Liver (tissue), 9 donors: Measurements from ENCODE around the gene PAH. TPM values are rescaled to one million over a fixed set of nuclear protein-coding genes. Genes with fewer than 3 reads are reported as not detected.

Experiments used
- DNase-seq: peaks from one replicate; pipeline ENCODE4 v3.0.0-alpha.2; 2017; ENCODE audit warnings: low spot score
- H3K27ac ChIP-seq, 2 donors: one replicate each; pipeline ENCODE4 v1.7.0; 2013; ENCODE audit warnings: inconsistent platforms in 2 of 2, low read length in 2 of 2, control low read depth in 1 of 2, low read depth in 1 of 2, mild to moderate bottlenecking in 1 of 2
- H3K27me3 ChIP-seq, 4 donors: one replicate each; pipeline versions ENCODE4 v1.6.1 to v1.7.0; 2013; ENCODE audit warnings: low read length in 3 of 4, inconsistent platforms in 1 of 4, mild to moderate bottlenecking in 1 of 4, moderate library complexity in 1 of 4; ENCODE audit not compliant: control insufficient read depth in 4 of 4, insufficient read depth in 4 of 4
- H3K36me3 ChIP-seq, 4 donors: one replicate each; pipeline versions ENCODE4 v1.6.1 to v1.7.0; 2013; ENCODE audit warnings: low read length in 3 of 4, mild to moderate bottlenecking in 3 of 4, low read depth in 1 of 4, moderate library complexity in 1 of 4; ENCODE audit not compliant: control insufficient read depth in 4 of 4, insufficient read depth in 3 of 4
- H3K4me1 ChIP-seq, 4 donors: one replicate each; pipeline versions ENCODE4 v1.6.1 to v1.7.0; 2013; ENCODE audit warnings: low read length in 3 of 4, mild to moderate bottlenecking in 3 of 4, moderate library complexity in 1 of 4; ENCODE audit not compliant: control insufficient read depth in 4 of 4, insufficient read depth in 4 of 4
- H3K4me3 ChIP-seq, 3 donors: one replicate each; pipeline versions ENCODE4 v1.6.1 to v1.7.0; 2013; ENCODE audit warnings: low read length in 3 of 3, control low read depth in 1 of 3, low read depth in 1 of 3, mild to moderate bottlenecking in 1 of 3
- H3K9ac ChIP-seq, 2 donors: one replicate each; pipeline ENCODE4 v1.7.0; 2013; ENCODE audit warnings: low read length in 2 of 2, mild to moderate bottlenecking in 2 of 2, moderate library complexity in 2 of 2, control low read depth in 1 of 2, low read depth in 1 of 2
- H3K9me3 ChIP-seq, 4 donors: one replicate each; pipeline versions ENCODE4 v1.6.1 to v1.7.0; 2013; ENCODE audit warnings: low read length in 3 of 4; ENCODE audit not compliant: control insufficient read depth in 4 of 4
- FOXA1 ChIP-seq: IDR thresholded peaks from 2 replicates; pipeline ENCODE4 v1.6.1; 2016; ENCODE audit warnings: antibody characterized with exemption
- GABPA ChIP-seq, 2 donors: IDR thresholded peaks in 1 of 2; conservative IDR thresholded peaks in 1 of 2; 2 replicates each; pipeline ENCODE4 v1.6.1; 2016; ENCODE audit warnings: antibody characterized with exemption in 2 of 2, mild to moderate bottlenecking in 1 of 2, moderate library complexity in 1 of 2
- HNF4A ChIP-seq, 2 donors: conservative IDR thresholded peaks; 2 replicates each; pipeline ENCODE4 v1.6.1; 2016; ENCODE audit warnings: antibody characterized with exemption in 2 of 2, mild to moderate bottlenecking in 2 of 2
- HNF4G ChIP-seq: IDR thresholded peaks from 2 replicates; pipeline ENCODE4 v1.6.1; 2016; ENCODE audit warnings: antibody characterized with exemption
- NR2F2 ChIP-seq: IDR thresholded peaks from 2 replicates; pipeline ENCODE4 v1.6.1; 2016; ENCODE audit warnings: antibody characterized with exemption
- RAD21 ChIP-seq, 2 donors: IDR thresholded peaks; 2 replicates each; pipeline ENCODE4 v1.6.1; 2016; ENCODE audit warnings: antibody characterized with exemption in 2 of 2, mild to moderate bottlenecking in 2 of 2
- REST ChIP-seq: IDR thresholded peaks from 2 replicates; pipeline ENCODE4 v1.6.1; 2016; ENCODE audit warnings: antibody characterized with exemption, mild to moderate bottlenecking
- RXRA ChIP-seq, 2 donors: IDR thresholded peaks; 2 replicates each; pipeline ENCODE4 v1.6.1; 2017 to 2018; ENCODE audit warnings: antibody characterized with exemption in 2 of 2, mild to moderate bottlenecking in 1 of 2
- TAF1 ChIP-seq: conservative IDR thresholded peaks from 2 replicates; pipeline ENCODE4 v1.6.1; 2016; ENCODE audit warnings: antibody characterized with exemption, mild to moderate bottlenecking
- YY1 ChIP-seq: IDR thresholded peaks from 2 replicates; pipeline ENCODE4 v1.6.1; 2016; ENCODE audit warnings: antibody characterized with exemption, mild to moderate bottlenecking
- ZBTB33 ChIP-seq: IDR thresholded peaks from 2 replicates; pipeline ENCODE4 v1.6.1; 2016; ENCODE audit warnings: antibody characterized with exemption
- WGBS: extraction: QIAGEN DNeasy Blood & Tissue Kit; methylation state at CpG from one replicate; pipeline ENCODE4 v1.1.7; 2013; 5-methylcytosine and 5-hydroxymethylcytosine counted together
- polyA plus RNA-seq, 2 donors: library from polyadenylated mRNA; stranded (reverse) in 1 of 2; unstranded in 1 of 2; fragments of 200-250 nt in 1 of 2; fragments of >200 nt in 1 of 2; fragmentation: Nextera tagmentation in 1 of 2; extraction: Ambion mirVana in 1 of 2; gene quantifications; one replicate each; pipeline versions ENCODE4 v1.2.1 to v1.2.3, GENCODE V29; 2013 to 2015
- total RNA-seq, 2 donors: library from RNA; depleted of rRNA; stranded (reverse); fragments of >200 nt; gene quantifications; one replicate each; pipeline ENCODE4 v1.2.3, GENCODE V29; 2014
- donor health status: healthy.
- donor health status: healthy.
- donor health status: healthy.
- donor health status: healthy.
- donor health status: healthy.

The PAH gene
- total and polyA plus RNA-seq, 4 donors = 327 to 696 (median 568) TPM

- Histone ChIP-seq H3K9ac (no peak overlapping the region), H3K4me1 (no peaks in the 10 kb centered on the region), H3K4me3 (no peak overlapping the region), H3K36me3 (no peaks in the 10 kb centered on the region), H3K27me3 (no peaks in the 10 kb centered on the region), H3K27ac (no peak overlapping the region), H3K9me3 (no peaks in the 10 kb centered on the region)
- WGBS = 85% methylated on average over 2 of the region's 2 CpGs
- TF ChIP-seq HNF4G (no peak), REST (no peak), FOXA1 (no peak), RXRA (IDR thresholded peaks at IDR 0.05) (no peak), TAF1 (no peak)
- no peak for DNase-seq
These were observed 110.5 kb downstream of the PAH start for GRCh38 chr12:102806592-102806991.

- no peaks in the 10 kb centered on the region for H3K4me1 ChIP-seq
- DNase-seq = no peak
- no peaks in the 10 kb centered on the region for H3K27me3 ChIP-seq
- no peaks in the 10 kb centered on the region for H3K36me3 ChIP-seq
- H3K27ac ChIP-seq = no peak overlapping the region
- H3K9me3 ChIP-seq = no peaks in the 10 kb centered on the region
- H3K4me3 ChIP-seq = no peak overlapping the region
- TF ChIP-seq FOXA1 = no peak
- no peak overlapping the region for H3K9ac ChIP-seq
- WGBS = 53% methylated on average over 3 of the region's 3 CpGs
These were observed 110.9 kb downstream of the PAH start for GRCh38 chr12:102806110-102806509.

- H3K4me3 ChIP-seq = no peak overlapping the region
- no peak overlapping the region for H3K9ac ChIP-seq
- TF ChIP-seq ZBTB33 (no peak), RAD21 (IDR thresholded peaks at IDR 0.05) (no peak), HNF4A (conservative IDR thresholded peaks at IDR 0.05) (no peak)
- H3K9me3 ChIP-seq = no peaks in the 10 kb centered on the region
- no peak for DNase-seq
- H3K4me1 ChIP-seq = no peaks in the 10 kb centered on the region
- H3K36me3 ChIP-seq = no peaks in the 10 kb centered on the region
- no peak overlapping the region for H3K27ac ChIP-seq
- H3K27me3 ChIP-seq = no peaks in the 10 kb centered on the region
These were observed 116.5 kb downstream of the PAH start for GRCh38 chr12:102800565-102800964.

- DNase-seq = no peak
- no peak overlapping the region for H3K9ac ChIP-seq
- H3K36me3 ChIP-seq = no peaks in the 10 kb centered on the region
- H3K4me3 ChIP-seq = no peak overlapping the region
- H3K27ac ChIP-seq = no peak overlapping the region
- 73% methylated on average over 9 of the region's 9 CpGs for WGBS
- H3K4me1 ChIP-seq = no peaks in the 10 kb centered on the region
- TF ChIP-seq NR2F2 (no peak), GABPA (IDR thresholded peaks at IDR 0.05 in 1 of 2, conservative IDR thresholded peaks at IDR 0.05 in 1 of 2) (no peak), YY1 (no peak)
- H3K9me3 ChIP-seq = no peaks in the 10 kb centered on the region
- no peaks in the 10 kb centered on the region for H3K27me3 ChIP-seq
These were observed 117.8 kb downstream of the PAH start for GRCh38 chr12:102799229-102799628.
